IPS-NIHi7 (cell line): ENCODE data around the gene OR10D3.
"Not testable (repeated sequence)": the region's sequence is repeated elsewhere in the genome, so short reads cannot be mapped to it uniquely, and the experiment has no call there.

ENCODE experiments used
- DNase-seq: peaks from one replicate; pipeline ENCODE4 v3.0.0; 2012; ENCODE audit warnings: mixed read lengths; ENCODE audit errors: extremely low spot score

The OR10D3 gene, protein sequence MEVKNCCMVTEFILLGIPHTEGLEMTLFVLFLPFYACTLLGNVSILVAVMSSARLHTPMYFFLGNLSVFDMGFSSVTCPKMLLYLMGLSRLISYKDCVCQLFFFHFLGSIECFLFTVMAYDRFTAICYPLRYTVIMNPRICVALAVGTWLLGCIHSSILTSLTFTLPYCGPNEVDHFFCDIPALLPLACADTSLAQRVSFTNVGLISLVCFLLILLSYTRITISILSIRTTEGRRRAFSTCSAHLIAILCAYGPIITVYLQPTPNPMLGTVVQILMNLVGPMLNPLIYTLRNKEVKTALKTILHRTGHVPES

GRCh38 chr11:124183068-124183467 is at the start of gene OR10D3:
Gene OR10D3, plus strand, starts transcription at chr11:124183345. Its CDS starts 1,925 bp downstream, at chr11:124185270.
- DNase-seq = no peak

- DNase-seq = no peak
These were observed 40.1 kb upstream of the OR10D3 start for GRCh38 chr11:124143034-124143433.

- DNase-seq = no peak
These were observed 35.2 kb upstream of the OR10D3 start for GRCh38 chr11:124147951-124148350.

DNA sequence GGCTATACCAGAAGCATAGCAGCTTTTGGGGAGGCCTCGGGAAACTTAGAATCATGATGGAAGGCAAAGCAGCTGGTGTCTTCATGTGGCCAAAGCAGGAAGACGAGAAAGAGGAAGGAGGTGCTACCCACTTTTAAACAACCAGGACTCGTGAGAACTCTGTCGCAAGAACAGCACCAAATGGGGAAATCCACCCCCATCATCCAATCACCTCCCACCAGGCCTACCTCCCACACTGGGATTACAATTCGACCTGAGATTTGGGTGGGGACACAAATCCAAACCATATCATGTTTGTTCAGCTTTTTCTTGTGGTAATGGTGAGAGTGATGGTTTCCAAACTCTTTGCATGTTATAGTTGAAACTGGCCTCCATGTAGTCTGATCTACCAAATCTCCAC is 32.5 kb upstream of the OR10D3 start:
- no peak for DNase-seq

DNA sequence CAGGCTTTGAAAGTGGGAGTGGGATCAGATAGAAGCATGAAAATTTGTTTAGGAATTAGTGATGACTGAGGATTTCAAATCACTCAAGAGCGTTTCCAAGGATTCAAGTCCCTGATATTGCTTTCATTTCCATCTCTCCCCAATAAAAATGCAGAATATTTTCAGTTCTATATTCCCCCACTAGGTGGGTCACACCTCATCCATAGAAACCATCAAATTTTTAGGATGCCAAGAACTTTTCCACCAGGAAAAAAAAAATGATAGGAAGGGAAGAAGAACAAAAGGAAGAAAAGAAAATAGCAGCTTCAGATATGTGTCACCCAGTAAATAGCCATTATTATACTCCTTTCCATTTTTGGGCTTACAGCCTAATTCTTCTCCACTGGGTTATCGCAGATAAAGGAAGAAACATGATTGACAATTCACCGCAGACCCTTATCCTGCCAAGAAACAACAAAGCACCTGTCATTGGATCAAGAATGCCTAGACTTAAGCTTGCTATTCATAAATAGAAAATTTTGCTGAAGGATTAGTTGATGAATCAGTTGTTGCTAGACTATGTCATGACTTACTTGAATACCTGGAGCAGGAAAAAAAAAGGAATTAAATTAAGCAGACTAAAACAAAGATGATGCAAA is 30.3 kb upstream of the OR10D3 start:
- DNase-seq = no peak

- no peak for DNase-seq
These were observed 29.3 kb upstream of the OR10D3 start for GRCh38 chr11:124153821-124154220.

DNA sequence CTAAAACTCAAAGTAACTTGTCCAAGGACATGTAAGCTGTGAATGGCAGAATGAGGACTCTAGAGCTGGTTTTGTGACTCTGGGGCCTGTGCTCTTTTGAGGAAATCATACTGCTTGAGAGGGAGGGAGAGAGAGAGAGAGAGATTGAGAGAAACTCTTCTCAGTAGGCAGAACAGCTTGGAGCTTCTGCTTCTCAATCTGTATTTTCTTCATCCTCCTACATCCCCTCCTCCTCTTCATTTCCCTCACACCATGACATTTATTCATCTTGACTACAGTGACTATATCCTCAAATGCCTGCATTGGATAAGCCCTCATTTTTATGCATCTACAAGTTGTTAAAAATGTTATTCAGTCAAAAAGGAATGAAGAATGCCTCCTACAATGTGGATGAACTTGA is 23.7 kb upstream of the OR10D3 start:
- DNase-seq = no peak

GRCh38 chr11:124160986-124161385 is 22.2 kb upstream of the OR10D3 start:
- no peak for DNase-seq

- DNase-seq = no peak
These were observed 15.3 kb upstream of the OR10D3 start for GRCh38 chr11:124167826-124168231.

DNA sequence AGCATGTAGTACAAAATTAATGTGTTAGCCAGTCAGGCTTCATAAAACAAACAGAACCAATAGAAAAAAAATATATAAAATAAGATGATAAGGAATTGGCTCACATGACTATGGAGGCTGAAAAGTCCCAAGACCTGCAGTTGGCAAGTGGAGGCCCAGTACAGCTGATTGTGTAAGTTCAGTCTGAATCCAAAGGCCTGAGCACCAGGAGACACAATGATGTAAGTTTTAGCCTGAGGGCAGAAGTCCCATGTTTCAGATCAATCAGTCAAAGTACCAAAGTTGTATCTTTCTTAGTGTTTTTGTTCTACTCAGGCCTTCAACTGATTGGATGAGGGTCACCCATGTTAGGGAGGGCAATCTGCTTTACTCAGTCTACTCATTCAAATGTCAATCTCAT is 14.3 kb upstream of the OR10D3 start:
- DNase-seq = no peak

- DNase-seq = not testable (repeated sequence)
These were observed 12.8 kb upstream of the OR10D3 start for GRCh38 chr11:124170315-124170714.

DNA sequence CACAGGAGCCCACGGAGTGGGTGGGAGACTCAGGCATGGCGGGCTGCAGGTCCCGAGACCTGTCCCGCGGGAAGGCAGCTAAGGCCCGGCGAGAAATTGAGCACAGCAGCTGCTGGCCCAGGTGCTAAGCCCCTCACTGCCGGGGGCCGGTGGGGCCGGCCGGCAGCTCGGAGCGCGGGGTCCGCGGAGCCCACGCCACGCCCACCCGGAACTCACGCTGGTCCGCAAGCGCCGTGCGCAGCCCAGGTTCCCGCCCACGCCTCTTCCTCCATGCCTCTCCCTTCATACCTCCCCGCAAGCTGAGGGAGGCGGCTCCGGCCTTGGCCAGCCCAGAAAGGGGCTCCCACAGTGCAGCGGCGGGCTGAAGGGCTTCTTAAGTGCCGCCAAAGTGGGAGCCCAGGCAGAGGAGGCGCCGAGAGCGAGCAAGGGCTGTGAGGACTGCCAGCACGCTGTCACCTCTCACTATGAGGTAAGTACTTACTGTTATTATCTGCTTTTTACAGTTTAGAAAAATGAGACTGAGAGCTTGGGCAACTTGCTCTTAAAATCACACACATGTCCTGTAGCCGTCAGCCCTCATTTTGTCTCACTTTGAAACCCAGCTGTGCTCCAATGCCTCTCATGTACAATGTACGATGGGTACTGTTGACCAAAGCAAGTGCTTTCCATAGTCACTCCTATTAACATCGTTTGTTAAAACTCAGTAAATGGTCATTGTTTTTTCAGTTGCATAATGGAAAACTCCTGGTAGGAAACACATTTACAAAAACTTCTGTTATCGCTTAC is 12.2 kb upstream of the OR10D3 start:
- DNase-seq = no peak

- no peak for DNase-seq
These were observed 11.0 kb upstream of the OR10D3 start for GRCh38 chr11:124172101-124172500.

- no peak for DNase-seq
These were observed 10.5 kb upstream of the OR10D3 start for GRCh38 chr11:124172599-124172998.

DNA sequence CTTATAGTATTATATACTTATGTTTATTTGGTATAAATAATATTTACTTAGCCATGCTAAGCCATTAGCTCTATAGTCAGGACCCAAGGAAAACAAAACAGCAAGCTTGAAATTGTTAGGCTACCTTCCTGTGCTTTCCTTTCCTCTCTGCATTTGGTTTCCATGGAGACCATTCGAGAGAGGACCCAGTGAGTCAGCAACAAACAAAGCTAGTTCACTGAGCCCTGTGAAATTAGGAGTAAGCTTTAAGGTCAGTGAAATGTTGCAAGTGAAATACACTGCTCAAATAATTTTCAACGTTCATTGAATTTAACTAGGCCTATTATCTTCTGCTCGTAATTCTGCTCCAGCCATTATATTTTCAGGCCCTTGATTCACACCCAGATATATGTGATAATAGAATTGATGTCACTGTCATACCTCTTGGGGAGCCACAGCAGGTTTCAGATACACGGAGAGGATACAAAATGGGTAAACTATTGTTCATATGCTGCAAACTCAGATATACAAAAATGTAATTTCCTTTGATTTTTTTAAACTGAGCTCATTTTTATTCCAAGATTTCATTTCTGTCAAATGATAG is 9.1 kb upstream of the OR10D3 start:
- DNase-seq = peak; percentile 71

DNA sequence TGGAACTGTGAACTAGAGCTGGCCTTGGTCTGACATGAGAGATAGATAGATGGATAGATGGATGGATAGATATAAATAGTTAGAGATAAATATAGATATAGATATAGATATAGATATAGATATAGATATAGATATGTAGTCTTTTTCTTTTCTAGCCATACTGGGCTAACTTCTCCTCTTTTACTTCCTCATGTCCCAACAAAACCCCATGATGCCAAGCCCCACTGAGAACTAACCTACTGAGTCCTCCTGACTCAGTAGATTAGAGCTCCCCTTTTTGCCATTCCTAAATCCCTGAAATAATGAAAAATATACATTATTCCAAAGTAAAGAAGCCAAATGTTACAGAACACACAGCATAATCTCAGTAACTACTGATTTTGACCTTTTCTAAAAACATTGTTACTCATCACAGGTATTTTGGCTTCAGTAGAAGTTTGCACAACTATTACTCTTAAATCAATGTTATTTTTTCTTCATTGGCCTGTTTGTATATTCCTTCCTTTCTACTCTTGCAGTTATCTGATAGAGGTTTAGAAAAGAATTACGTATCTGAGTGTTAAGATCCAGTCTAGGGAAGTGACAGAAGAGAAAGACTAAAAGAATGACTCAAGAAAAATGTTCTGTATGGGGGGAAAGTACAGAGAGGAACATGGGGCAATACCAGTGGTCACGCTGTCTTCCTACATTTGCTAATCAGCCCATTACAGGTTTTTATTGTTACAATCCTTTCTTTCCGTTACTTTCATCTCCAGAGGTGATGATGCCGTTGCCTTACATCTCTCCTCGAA is 6.0 kb upstream of the OR10D3 start:
- DNase-seq = no peak

DNA sequence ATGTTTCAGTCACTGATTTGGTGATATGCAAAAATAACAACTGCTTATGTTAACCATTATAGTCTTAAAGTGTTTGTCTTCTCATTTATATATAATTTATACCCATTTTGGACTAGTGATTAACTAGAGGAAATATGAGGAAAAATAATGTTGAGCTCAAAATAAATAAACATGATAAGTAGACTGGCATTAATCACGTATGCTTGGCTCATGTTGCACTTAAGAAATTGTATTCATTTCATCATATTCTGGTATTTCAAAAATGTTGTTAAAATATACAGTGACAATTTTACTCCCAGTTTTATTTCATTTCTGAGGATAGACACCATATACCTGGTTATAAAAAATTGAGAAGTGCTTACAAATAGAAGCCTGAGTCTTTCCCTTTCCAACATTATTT is 3.8 kb upstream of the OR10D3 start:
- DNase-seq = no peak

- DNase-seq = no peak
These were observed 7.4 kb downstream of the OR10D3 start for GRCh38 chr11:124190298-124191139.

DNA sequence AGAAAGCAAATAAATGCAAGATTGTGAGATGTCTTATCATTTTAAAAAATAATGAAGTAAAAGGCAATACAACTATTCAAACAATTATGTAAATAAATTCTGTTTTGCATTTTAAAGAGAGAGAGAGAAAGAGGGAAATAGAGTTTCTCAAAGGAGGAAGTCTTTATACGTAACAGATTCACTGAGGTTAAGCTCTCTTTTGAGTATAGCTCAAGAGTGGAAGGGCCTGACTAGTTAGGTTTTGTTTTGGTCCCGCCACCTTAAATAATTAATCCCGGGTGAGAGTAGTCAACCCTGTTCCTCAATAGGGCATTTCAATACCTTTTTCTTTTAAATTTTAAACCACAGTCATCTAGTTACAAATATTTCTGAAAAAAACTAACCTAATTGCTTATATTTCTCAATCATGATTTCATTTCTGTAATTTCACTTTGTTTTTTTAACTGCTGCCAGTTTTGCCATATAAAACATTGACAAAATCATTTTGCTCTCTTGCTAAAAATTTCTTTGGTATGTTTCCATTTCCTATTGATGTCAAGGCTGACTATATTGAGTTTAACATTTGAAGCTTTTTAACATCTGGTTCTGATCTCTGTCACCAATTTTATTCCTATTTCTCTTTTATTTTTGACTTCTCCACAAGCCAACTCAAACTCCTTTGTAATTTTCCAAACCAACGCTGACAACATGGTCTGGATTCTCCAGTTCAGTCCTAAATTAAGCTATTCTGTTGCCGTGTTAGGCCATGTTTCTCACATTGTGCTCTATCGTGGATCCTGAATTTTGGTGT is 10.3 kb downstream of the OR10D3 start:
- no peak for DNase-seq
